ENCODE results near the gene SETDB1. TPM values are rescaled to one million over a fixed set of nuclear protein-coding genes. Genes with fewer than 3 reads are reported as not detected.

Gene SETDB1
- total and polyA plus RNA-seq, 2 of the 13 experiments (the other 11 are each of a cell fraction or from before 2014, with no cell fraction given) = 33.1 to 34.6 TPM

DNA sequence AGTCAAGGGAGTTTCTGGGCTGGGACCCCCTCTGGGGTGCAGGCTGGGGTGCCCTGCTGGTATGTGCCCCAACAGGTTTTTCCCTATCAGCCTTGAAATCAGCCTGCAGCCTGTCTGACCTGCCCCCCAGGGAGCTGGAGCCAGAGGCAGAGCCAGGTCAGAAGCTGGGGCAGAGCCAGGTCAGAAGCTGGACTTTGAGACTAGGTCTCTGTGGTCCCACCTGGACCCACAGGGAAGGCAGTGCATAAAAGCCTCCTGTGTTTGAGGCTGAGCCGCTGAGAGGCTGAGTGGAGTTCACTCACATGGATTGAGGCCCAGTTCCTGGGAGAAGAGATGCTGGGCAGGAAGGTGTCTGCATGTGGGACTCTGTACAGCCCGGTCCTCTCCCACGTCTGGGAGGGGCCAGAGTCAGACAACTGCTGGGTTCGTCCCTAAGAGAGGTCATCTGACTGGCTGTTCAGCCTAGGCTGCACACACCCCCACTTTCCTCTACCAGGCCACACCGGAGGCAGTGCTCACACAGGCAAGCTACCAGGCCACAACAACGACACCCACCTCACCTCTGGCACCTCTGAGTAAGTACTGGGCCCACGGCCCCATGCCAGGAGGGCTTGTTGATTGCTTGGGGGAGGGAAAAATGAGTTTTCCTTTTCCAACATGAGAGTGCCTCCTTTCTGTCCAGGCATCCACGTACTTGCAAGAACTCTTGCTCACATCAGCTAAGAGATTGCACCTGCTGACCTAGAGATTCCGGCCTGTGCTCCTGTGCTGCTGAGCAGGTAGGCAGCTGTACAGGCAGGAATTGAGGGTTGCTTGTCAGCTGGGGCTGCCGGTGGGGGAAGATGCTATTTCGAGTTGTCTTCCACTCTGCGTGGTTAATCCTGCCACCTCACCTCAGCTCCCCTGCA lies 55.9 kb downstream of the SETDB1 start, which contains the start of gene ANXA9 (continued):
- TF ChIP-seq, protein P1, sequence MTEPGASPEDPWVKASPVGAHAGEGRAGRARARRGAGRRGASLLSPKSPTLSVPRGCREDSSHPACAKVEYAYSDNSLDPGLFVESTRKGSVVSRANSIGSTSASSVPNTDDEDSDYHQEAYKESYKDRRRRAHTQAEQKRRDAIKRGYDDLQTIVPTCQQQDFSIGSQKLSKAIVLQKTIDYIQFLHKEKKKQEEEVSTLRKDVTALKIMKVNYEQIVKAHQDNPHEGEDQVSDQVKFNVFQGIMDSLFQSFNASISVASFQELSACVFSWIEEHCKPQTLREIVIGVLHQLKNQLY (CRISPR knock-in tag; IDR thresholded peaks at IDR 0.05) = 0 out of 2 replicates have a peak, but pooled peaks have one; percentile 43
- TF ChIP-seq PHB2 (IDR thresholded peaks at IDR 0.05; ENCODE audit: partially characterized antibody) (no peak), SATB2 (CRISPR knock-in tag; IDR thresholded peaks at IDR 0.05) (no peak), MTA1 (CRISPR knock-in tag; IDR thresholded peaks at IDR 0.05; ENCODE audit: borderline replicate concordance) (peak; percentile 75), SMARCE1 (IDR thresholded peaks at IDR 0.05; ENCODE audit: borderline replicate concordance) (no peak), ZNF83 (CRISPR knock-in tag; IDR thresholded peaks at IDR 0.05; ENCODE audit: borderline replicate concordance) (no peak), NFIC (IDR thresholded peaks at IDR 0.05; ENCODE audit: low read length) (no peak), ARNT (IDR thresholded peaks at IDR 0.05) (no peak), SMAD3 (CRISPR knock-in tag; IDR thresholded peaks at IDR 0.05) (peak; percentile 21; the same call in 1 of the 2 replicates), ZNF709 (CRISPR knock-in tag; IDR thresholded peaks at IDR 0.05) (peak; percentile 54; the same call in 1 of the 2 replicates), ZSCAN21 (CRISPR knock-in tag; IDR thresholded peaks at IDR 0.05; ENCODE audit: borderline replicate concordance) (peak; percentile 68; the same call in 1 of the 2 replicates), ZNF430 (CRISPR knock-in tag; IDR thresholded peaks at IDR 0.05) (no peak), ZFP37 (CRISPR knock-in tag; IDR thresholded peaks at IDR 0.05; ENCODE audit: borderline replicate concordance) (no peak), AGO1 (IDR thresholded peaks at IDR 0.05; ENCODE audit: low read depth, low read length, poor library complexity, severe bottlenecking) (no peak), ZNF160 (CRISPR knock-in tag; IDR thresholded peaks at IDR 0.05) (no peak)
- TF ChIP-seq, protein P2, sequence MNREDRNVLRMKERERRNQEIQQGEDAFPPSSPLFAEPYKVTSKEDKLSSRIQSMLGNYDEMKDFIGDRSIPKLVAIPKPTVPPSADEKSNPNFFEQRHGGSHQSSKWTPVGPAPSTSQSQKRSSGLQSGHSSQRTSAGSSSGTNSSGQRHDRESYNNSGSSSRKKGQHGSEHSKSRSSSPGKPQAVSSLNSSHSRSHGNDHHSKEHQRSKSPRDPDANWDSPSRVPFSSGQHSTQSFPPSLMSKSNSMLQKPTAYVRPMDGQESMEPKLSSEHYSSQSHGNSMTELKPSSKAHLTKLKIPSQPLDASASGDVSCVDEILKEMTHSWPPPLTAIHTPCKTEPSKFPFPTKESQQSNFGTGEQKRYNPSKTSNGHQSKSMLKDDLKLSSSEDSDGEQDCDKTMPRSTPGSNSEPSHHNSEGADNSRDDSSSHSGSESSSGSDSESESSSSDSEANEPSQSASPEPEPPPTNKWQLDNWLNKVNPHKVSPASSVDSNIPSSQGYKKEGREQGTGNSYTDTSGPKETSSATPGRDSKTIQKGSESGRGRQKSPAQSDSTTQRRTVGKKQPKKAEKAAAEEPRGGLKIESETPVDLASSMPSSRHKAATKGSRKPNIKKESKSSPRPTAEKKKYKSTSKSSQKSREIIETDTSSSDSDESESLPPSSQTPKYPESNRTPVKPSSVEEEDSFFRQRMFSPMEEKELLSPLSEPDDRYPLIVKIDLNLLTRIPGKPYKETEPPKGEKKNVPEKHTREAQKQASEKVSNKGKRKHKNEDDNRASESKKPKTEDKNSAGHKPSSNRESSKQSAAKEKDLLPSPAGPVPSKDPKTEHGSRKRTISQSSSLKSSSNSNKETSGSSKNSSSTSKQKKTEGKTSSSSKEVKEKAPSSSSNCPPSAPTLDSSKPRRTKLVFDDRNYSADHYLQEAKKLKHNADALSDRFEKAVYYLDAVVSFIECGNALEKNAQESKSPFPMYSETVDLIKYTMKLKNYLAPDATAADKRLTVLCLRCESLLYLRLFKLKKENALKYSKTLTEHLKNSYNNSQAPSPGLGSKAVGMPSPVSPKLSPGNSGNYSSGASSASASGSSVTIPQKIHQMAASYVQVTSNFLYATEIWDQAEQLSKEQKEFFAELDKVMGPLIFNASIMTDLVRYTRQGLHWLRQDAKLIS (CRISPR knock-in tag; IDR thresholded peaks at IDR 0.05) = no peak
- TF ChIP-seq, protein P3, sequence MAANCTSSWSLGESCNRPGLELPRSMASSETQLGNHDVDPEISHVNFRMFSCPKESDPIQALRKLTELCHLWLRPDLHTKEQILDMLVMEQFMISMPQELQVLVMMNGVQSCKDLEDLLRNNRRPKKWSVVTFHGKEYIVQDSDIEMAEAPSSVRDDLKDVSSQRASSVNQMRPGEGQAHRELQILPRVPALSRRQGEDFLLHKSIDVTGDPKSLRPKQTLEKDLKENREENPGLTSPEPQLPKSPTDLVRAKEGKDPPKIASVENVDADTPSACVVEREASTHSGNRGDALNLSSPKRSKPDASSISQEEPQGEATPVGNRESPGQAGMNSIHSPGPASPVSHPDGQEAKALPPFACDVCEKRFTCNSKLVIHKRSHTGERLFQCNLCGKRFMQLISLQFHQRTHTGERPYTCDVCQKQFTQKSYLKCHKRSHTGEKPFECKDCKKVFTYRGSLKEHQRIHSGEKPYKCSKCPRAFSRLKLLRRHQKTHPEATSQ (CRISPR knock-in tag; IDR thresholded peaks at IDR 0.05; ENCODE audit: borderline replicate concordance) = no peak
- TF ChIP-seq, protein P4, sequence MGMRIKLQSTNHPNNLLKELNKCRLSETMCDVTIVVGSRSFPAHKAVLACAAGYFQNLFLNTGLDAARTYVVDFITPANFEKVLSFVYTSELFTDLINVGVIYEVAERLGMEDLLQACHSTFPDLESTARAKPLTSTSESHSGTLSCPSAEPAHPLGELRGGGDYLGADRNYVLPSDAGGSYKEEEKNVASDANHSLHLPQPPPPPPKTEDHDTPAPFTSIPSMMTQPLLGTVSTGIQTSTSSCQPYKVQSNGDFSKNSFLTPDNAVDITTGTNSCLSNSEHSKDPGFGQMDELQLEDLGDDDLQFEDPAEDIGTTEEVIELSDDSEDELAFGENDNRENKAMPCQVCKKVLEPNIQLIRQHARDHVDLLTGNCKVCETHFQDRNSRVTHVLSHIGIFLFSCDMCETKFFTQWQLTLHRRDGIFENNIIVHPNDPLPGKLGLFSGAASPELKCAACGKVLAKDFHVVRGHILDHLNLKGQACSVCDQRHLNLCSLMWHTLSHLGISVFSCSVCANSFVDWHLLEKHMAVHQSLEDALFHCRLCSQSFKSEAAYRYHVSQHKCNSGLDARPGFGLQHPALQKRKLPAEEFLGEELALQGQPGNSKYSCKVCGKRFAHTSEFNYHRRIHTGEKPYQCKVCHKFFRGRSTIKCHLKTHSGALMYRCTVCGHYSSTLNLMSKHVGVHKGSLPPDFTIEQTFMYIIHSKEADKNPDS (CRISPR knock-in tag; IDR thresholded peaks at IDR 0.05) = no peak
- TF ChIP-seq, protein P5, sequence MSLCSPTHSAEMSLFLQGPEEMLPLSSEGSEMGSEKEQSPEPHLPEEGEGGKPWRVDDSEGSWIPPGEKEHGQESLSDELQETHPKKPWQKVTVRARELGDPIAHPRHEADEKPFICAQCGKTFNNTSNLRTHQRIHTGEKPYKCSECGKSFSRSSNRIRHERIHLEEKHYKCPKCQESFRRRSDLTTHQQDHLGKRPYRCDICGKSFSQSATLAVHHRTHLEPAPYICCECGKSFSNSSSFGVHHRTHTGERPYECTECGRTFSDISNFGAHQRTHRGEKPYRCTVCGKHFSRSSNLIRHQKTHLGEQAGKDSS (CRISPR knock-in tag; IDR thresholded peaks at IDR 0.05; ENCODE audit: borderline replicate concordance, low read depth) = peak; percentile 75; the same call in 1 of the 2 replicates
- TF ChIP-seq, protein P6, sequence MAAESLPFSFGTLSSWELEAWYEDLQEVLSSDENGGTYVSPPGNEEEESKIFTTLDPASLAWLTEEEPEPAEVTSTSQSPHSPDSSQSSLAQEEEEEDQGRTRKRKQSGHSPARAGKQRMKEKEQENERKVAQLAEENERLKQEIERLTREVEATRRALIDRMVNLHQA (CRISPR knock-in tag; IDR thresholded peaks at IDR 0.05) = no peak
